Thoracic aorta (tissue), 2 donors: Measurements from ENCODE around the gene FGD4. TPM values are rescaled to one million over a fixed set of nuclear protein-coding genes. Genes with fewer than 3 reads are reported as not detected.
"Not testable (repeated sequence)": the region's sequence is repeated elsewhere in the genome, so short reads cannot be mapped to it uniquely, and the experiment has no call there.

Source experiments
- ATAC-seq: fragments of 150-250 bp; one replicate; pipeline ENCODE4 v1.8.0; 2017; ENCODE audit warnings: low read depth; ENCODE audit not compliant: insufficient number of reproducible peaks, low FRiP score
- DNase-seq: peaks from one replicate; pipeline ENCODE4 v3.0.0-alpha.2; 2020; ENCODE audit warnings: low spot score
- H3K27ac ChIP-seq, 2 donors: fragments of 200-600 bp; sonication (generic); 1 replicate in 1 of 2; 2 replicates in 1 of 2; pipeline ENCODE4 v1.5.1; 2016; ENCODE audit warnings: mild to moderate bottlenecking in 2 of 2, moderate library complexity in 2 of 2
- H3K27me3 ChIP-seq: fragments of 200-600 bp; sonication (generic); replicated peaks from 2 replicates; pipeline ENCODE4 v1.6.0; 2016; ENCODE audit warnings: mild to moderate bottlenecking; ENCODE audit not compliant: insufficient read depth
- H3K36me3 ChIP-seq: fragments of 200-600 bp; sonication (generic); one replicate; pipeline ENCODE4 v1.5.1; 2016
- H3K4me1 ChIP-seq, 2 donors: fragments of 200-600 bp; sonication (generic); 1 replicate in 1 of 2; 2 replicates in 1 of 2; pipeline versions ENCODE4 v1.5.1 to v1.6.0; 2016; ENCODE audit warnings: low read depth in 2 of 2, mild to moderate bottlenecking in 1 of 2; ENCODE audit not compliant: control insufficient read depth in 1 of 2
- H3K4me3 ChIP-seq: fragments of 200-600 bp; sonication (generic); 2 replicates; pipeline ENCODE4 v1.5.1; 2016; ENCODE audit warnings: mild to moderate bottlenecking
- H3K9me3 ChIP-seq: fragments of 200-600 bp; sonication (generic); 2 replicates; pipeline ENCODE4 v1.5.1; 2016
- CTCF ChIP-seq: fragments of 200-600 bp; sonication (generic); IDR thresholded peaks from one replicate; pipeline ENCODE4 v1.5.1; 2019; ENCODE audit warnings: antibody characterized with exemption
- total RNA-seq, 2 donors: library from RNA; depleted of rRNA; stranded (reverse); fragments of >200 nt; gene quantifications; one replicate each; pipeline versions ENCODE4 v1.1.0 to v1.2.3, GENCODE V29; 2016

The FGD4 gene
- total RNA-seq, 2 donors from 2014 or later = 52.7 to 61.6 TPM

- Histone ChIP-seq H3K27ac (peak overlapping the region; percentile 16 to 33), H3K9me3 (no peaks in the 10 kb centered on the region)
- ATAC-seq = no peak
Observed at GRCh38 chr12:32501835-32502333, 102.5 kb downstream of the FGD4 start.

GRCh38 chr12:32502693-32503502 lies 103.5 kb downstream of the FGD4 start:
- TF ChIP-seq CTCF = no peak
- H3K27me3 ChIP-seq = no peaks in the 10 kb centered on the region
- H3K4me3 ChIP-seq = peak overlapping the region; percentile 23
- DNase-seq (no peak), ATAC-seq (peak; percentile 64)
- H3K4me1 ChIP-seq = peaks cover 23 to 31% of the 10 kb centered on the region in 2 donors
- peak overlapping the region in 1 of 2 donors; percentile 33 for H3K27ac ChIP-seq
- no peaks in the 10 kb centered on the region for H3K9me3 ChIP-seq
- H3K36me3 ChIP-seq = no peaks in the 10 kb centered on the region

More at GRCh38 chr12:32501835-32502333, 102.5 kb downstream of the FGD4 start:
- Histone ChIP-seq H3K4me1 (peaks cover 33 to 41% of the 10 kb centered on the region in 2 donors), H3K4me3 (peak overlapping the region; percentile 23), H3K27me3 (no peaks in the 10 kb centered on the region), H3K36me3 (no peaks in the 10 kb centered on the region)
- TF ChIP-seq CTCF = no peak
- no peak for DNase-seq

GRCh38 chr12:32503730-32504129 lies 104.4 kb downstream of the FGD4 start:
- peaks cover 19 to 27% of the 10 kb centered on the region in 2 donors for H3K4me1 ChIP-seq
- no peak overlapping the region for H3K27ac ChIP-seq
- H3K27me3 ChIP-seq = no peaks in the 10 kb centered on the region
- DNase-seq (no peak), ATAC-seq (no peak)
- no peaks in the 10 kb centered on the region for H3K9me3 ChIP-seq
- TF ChIP-seq CTCF = no peak
- H3K4me3 ChIP-seq = no peak overlapping the region
- H3K36me3 ChIP-seq = no peaks in the 10 kb centered on the region

- DNase-seq (no peak), ATAC-seq (no peak)
- Histone ChIP-seq H3K27ac (no peak overlapping the region), H3K4me3 (no peak overlapping the region), H3K27me3 (no peaks in the 10 kb centered on the region), H3K9me3 (no peaks in the 10 kb centered on the region), H3K36me3 (no peaks in the 10 kb centered on the region), H3K4me1 (peaks cover 19 to 21% of the 10 kb centered on the region in 2 donors)
- no peak for TF ChIP-seq CTCF
Observed at GRCh38 chr12:32504591-32504990, 105.2 kb downstream of the FGD4 start.

- Histone ChIP-seq H3K4me3 (no peak overlapping the region), H3K9me3 (no peaks in the 10 kb centered on the region), H3K27me3 (no peaks in the 10 kb centered on the region), H3K4me1 (peaks cover 19 to 21% of the 10 kb centered on the region in 2 donors), H3K36me3 (no peaks in the 10 kb centered on the region), H3K27ac (no peak overlapping the region)
- ATAC-seq = no peak
- DNase-seq = no peak
- no peak for TF ChIP-seq CTCF
Observed at GRCh38 chr12:32505067-32505945, 105.9 kb downstream of the FGD4 start.

- H3K27me3 ChIP-seq, H3K4me3 ChIP-seq, DNase-seq, H3K9me3 ChIP-seq, H3K27ac ChIP-seq, ATAC-seq, H3K36me3 ChIP-seq: not testable (repeated sequence)
- peaks cover 12 to 14% of the 10 kb centered on the region in 2 donors for H3K4me1 ChIP-seq
Observed at GRCh38 chr12:32507096-32507941, 108.0 kb downstream of the FGD4 start.
